OCI-LY1 (cell line): ENCODE results near the gene NKAIN4.

Experiments used
- H2AFZ ChIP-seq: fragments of 200-600 bp; sonication (generic), shearing (Covaris generic); 2 replicates; pipeline ENCODE4 v1.6.0; 2014; ENCODE audit warnings: antibody characterized with exemption, mild to moderate bottlenecking, low read length
- H3F3A ChIP-seq: fragments of 200-600 bp; sonication (generic), shearing (Covaris generic); 2 replicates; pipeline ENCODE4 v1.6.0; 2014; ENCODE audit warnings: mild to moderate bottlenecking, antibody characterized with exemption, low read length, moderate library complexity; ENCODE audit not compliant: insufficient read depth
- H3K27ac ChIP-seq: fragments of 200-600 bp; sonication (generic); 2 replicates; pipeline ENCODE4 v1.5.1; 2014; ENCODE audit warnings: low read length, mixed run types, mild to moderate bottlenecking, low read depth; ENCODE audit not compliant: poor library complexity, severe bottlenecking
- H3K27me3 ChIP-seq: fragments of 200-600 bp; sonication (generic); 2 replicates; pipeline ENCODE4 v1.6.0; 2014; ENCODE audit warnings: antibody characterized with exemption, mild to moderate bottlenecking, low read length, moderate library complexity; ENCODE audit not compliant: insufficient read depth
- H3K36me3 ChIP-seq: fragments of 200-600 bp; sonication (generic); 2 replicates; pipeline ENCODE4 v1.6.1; 2014; ENCODE audit warnings: mild to moderate bottlenecking, antibody characterized with exemption, low read length, moderate library complexity, mixed read lengths; ENCODE audit not compliant: insufficient read depth
- H3K4me1 ChIP-seq: fragments of 200-600 bp; sonication (generic); 2 replicates; pipeline ENCODE4 v1.5.1; 2014; ENCODE audit warnings: mild to moderate bottlenecking, low read length, moderate library complexity; ENCODE audit not compliant: insufficient read depth, severe bottlenecking
- H3K4me2 ChIP-seq: fragments of 200-600 bp; sonication (generic), shearing (Covaris generic); 2 replicates; pipeline ENCODE4 v1.6.1; 2014; ENCODE audit warnings: low read length
- H3K4me3 ChIP-seq: fragments of 200-600 bp; sonication (generic); 2 replicates; pipeline ENCODE4 v1.5.1; 2014; ENCODE audit warnings: low read length, low read depth, mild to moderate bottlenecking, mixed read lengths; ENCODE audit not compliant: poor library complexity, severe bottlenecking
- H3K79me2 ChIP-seq: fragments of 200-600 bp; shearing (Covaris generic); 2 replicates; pipeline ENCODE4 v1.6.1; 2016; ENCODE audit warnings: mixed run types, low read length, mixed read lengths; ENCODE audit not compliant: insufficient read depth
- H3K9ac ChIP-seq: fragments of 200-600 bp; sonication (generic), shearing (Covaris generic); 2 replicates; pipeline ENCODE4 v1.6.1; 2014; ENCODE audit warnings: mild to moderate bottlenecking, low read length, mixed read lengths
- H3K9me2 ChIP-seq: fragments of 200-600 bp; sonication (generic), shearing (Covaris generic); 2 replicates; pipeline ENCODE4 v1.6.1; 2014; ENCODE audit warnings: low read depth, mild to moderate bottlenecking, low read length, mixed read lengths
- H3K9me3 ChIP-seq: fragments of 200-600 bp; shearing (Covaris generic); 2 replicates; pipeline ENCODE4 v1.6.1; 2014; ENCODE audit warnings: low read length, mixed read lengths
- H4K20me1 ChIP-seq: fragments of 200-600 bp; sonication (generic), shearing (Covaris generic); 2 replicates; pipeline ENCODE4 v1.6.0; 2016; ENCODE audit warnings: mild to moderate bottlenecking, low read length; ENCODE audit not compliant: insufficient read depth
- EZH2 ChIP-seq: fragments of 200-600 bp; sonication (generic), shearing (Covaris generic); IDR thresholded peaks from 2 replicates; pipeline ENCODE4 v1.8.0; 2017; ENCODE audit warnings: borderline replicate concordance, mixed run types, mild to moderate bottlenecking, antibody characterized with exemption, low read length, moderate library complexity, mixed read lengths
- TF ChIP-seq, protein P1 (sequence below): fragments of 200-600 bp; sonication (generic), shearing (Covaris generic); IDR thresholded peaks from 2 replicates; pipeline ENCODE4 v1.5.1; 2017; ENCODE audit warnings: mild to moderate bottlenecking, antibody characterized with exemption, low read length, moderate library complexity, mixed read lengths

The NKAIN4 gene

GRCh38 chr20:63284544-63284949 is 30.3 kb upstream of the NKAIN4 start:
- Histone ChIP-seq H3F3A (no peaks in the 10 kb centered on the region), H3K27ac (no peak overlapping the region), H3K9me3 (no peaks in the 10 kb centered on the region), H3K4me3 (no peak overlapping the region), H3K4me2 (no peak overlapping the region), H3K9me2 (no peaks in the 10 kb centered on the region), H3K9ac (no peak overlapping the region), H3K36me3 (peaks cover 12% of the 10 kb centered on the region), H4K20me1 (no peaks in the 10 kb centered on the region), H2AFZ (no peak overlapping the region), H3K4me1 (no peaks in the 10 kb centered on the region), H3K79me2 (no peaks in the 10 kb centered on the region), H3K27me3 (no peaks in the 10 kb centered on the region)
- TF ChIP-seq EZH2: no peak
- TF ChIP-seq, protein P1, sequence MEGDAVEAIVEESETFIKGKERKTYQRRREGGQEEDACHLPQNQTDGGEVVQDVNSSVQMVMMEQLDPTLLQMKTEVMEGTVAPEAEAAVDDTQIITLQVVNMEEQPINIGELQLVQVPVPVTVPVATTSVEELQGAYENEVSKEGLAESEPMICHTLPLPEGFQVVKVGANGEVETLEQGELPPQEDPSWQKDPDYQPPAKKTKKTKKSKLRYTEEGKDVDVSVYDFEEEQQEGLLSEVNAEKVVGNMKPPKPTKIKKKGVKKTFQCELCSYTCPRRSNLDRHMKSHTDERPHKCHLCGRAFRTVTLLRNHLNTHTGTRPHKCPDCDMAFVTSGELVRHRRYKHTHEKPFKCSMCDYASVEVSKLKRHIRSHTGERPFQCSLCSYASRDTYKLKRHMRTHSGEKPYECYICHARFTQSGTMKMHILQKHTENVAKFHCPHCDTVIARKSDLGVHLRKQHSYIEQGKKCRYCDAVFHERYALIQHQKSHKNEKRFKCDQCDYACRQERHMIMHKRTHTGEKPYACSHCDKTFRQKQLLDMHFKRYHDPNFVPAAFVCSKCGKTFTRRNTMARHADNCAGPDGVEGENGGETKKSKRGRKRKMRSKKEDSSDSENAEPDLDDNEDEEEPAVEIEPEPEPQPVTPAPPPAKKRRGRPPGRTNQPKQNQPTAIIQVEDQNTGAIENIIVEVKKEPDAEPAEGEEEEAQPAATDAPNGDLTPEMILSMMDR: no peak

DNA sequence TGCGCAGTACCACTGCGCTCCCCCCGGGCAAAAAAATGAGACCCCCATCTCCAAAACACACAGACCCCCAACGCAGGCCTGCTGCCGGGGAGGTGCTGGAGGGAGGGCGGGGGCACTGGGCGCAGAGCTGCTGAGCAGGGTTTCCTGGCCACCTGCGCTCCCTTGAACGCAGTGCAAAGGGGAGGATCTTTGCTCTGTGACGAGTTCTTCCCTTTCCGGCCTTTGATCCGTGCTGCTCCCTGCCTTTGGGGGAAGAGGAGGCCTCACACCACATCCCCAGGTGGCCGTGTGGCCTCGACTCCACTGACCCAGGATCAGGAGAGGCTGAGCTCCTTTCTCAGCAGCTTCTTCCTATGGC is 29.8 kb upstream of the NKAIN4 start:
- Histone ChIP-seq H3K36me3 (peaks cover 17% of the 10 kb centered on the region), H3K9ac (no peak overlapping the region)

GRCh38 chr20:63283397-63284082 is 29.3 kb upstream of the NKAIN4 start:
- Histone ChIP-seq H3K36me3 (peaks cover 19% of the 10 kb centered on the region), H3K4me2 (no peak overlapping the region), H3K27me3 (no peaks in the 10 kb centered on the region), H3K9me2 (no peaks in the 10 kb centered on the region), H3K79me2 (no peaks in the 10 kb centered on the region), H3K9me3 (no peaks in the 10 kb centered on the region), H3F3A (no peaks in the 10 kb centered on the region), H3K27ac (no peak overlapping the region), H4K20me1 (no peaks in the 10 kb centered on the region), H3K4me3 (no peak overlapping the region), H3K4me1 (no peaks in the 10 kb centered on the region), H3K9ac (no peak overlapping the region), H2AFZ (no peak overlapping the region)
- no peak for TF ChIP-seq EZH2
- TF ChIP-seq, protein P1: no peak

More for the DNA sequence above, 29.8 kb upstream of the NKAIN4 start:
- no peaks in the 10 kb centered on the region for H3K27me3 ChIP-seq
- H3F3A ChIP-seq: no peaks in the 10 kb centered on the region
- H3K9me2 ChIP-seq: no peaks in the 10 kb centered on the region
- no peak overlapping the region for H3K4me3 ChIP-seq
- no peaks in the 10 kb centered on the region for H4K20me1 ChIP-seq
- no peaks in the 10 kb centered on the region for H3K9me3 ChIP-seq
- no peak overlapping the region for H3K4me2 ChIP-seq
- no peak overlapping the region for H3K27ac ChIP-seq
- TF ChIP-seq EZH2: no peak
- TF ChIP-seq, protein P1: no peak
- no peaks in the 10 kb centered on the region for H3K79me2 ChIP-seq
- H2AFZ ChIP-seq: no peak overlapping the region
- no peaks in the 10 kb centered on the region for H3K4me1 ChIP-seq
